K562 (cell line): ENCODE measurements around the gene SORT1. TPM values are rescaled to one million over a fixed set of nuclear protein-coding genes. Genes with fewer than 3 reads are reported as not detected.

Experiments used
- ATF3 ChIP-seq, 2 experiments: fragments of 450-650 bp in 1 of 2; sonication (generic) in 1 of 2; formaldehyde crosslinking in 1 of 2; IDR thresholded peaks in 1 of 2; conservative IDR thresholded peaks in 1 of 2; 2 replicates each; pipeline versions ENCODE4 v1.6.1 to v1.8.1; 2016 to 2023; ENCODE audit warnings: mild to moderate bottlenecking in 2 of 2, moderate library complexity in 2 of 2, inconsistent platforms in 1 of 2, missing genetic modification reagents in 1 of 2
- E2F3 ChIP-seq: fragments of 250-450 bp; sonication (Bioruptor Pico); IDR thresholded peaks from 2 replicates; pipeline ENCODE4 v1.4.0; 2020; ENCODE audit warnings: mild to moderate bottlenecking
- HNRNPLL ChIP-seq: fragments of 200-400 bp; formaldehyde crosslinking; IDR thresholded peaks from 2 replicates; pipeline ENCODE4 v1.6.1; 2017; ENCODE audit warnings: low read length, low read depth, mild to moderate bottlenecking; ENCODE audit not compliant: poor library complexity, severe bottlenecking
- MYC ChIP-seq, 2 experiments: fragments of 250-450 bp in 1 of 2; sonication (Bioruptor Pico) in 1 of 2; IDR thresholded peaks; 2 replicates each; pipeline versions ENCODE4 v1.5.1 to v1.6.1; 2012 to 2021; ENCODE audit warnings: low read depth in 2 of 2, borderline replicate concordance in 1 of 2, improper control_type of control experiment in 1 of 2, low read length in 1 of 2, mild to moderate bottlenecking in 1 of 2, moderate library complexity in 1 of 2
- NCOA1 ChIP-seq: fragments of 450-650 bp; IDR thresholded peaks from 2 replicates; pipeline ENCODE4 v1.6.1; 2016; ENCODE audit warnings: low read depth
- NFXL1 ChIP-seq: fragments of 450-650 bp; formaldehyde crosslinking; IDR thresholded peaks from 2 replicates; pipeline ENCODE4 v1.4.0; 2021; ENCODE audit warnings: mild to moderate bottlenecking
- PHF20 ChIP-seq: fragments of 450-650 bp; IDR thresholded peaks from 2 replicates; pipeline ENCODE4 v1.6.1; 2018; ENCODE audit not compliant: partially characterized antibody
- RBM25 ChIP-seq: fragments of 200-400 bp; formaldehyde crosslinking; IDR thresholded peaks from 2 replicates; pipeline ENCODE4 v1.6.1; 2018; ENCODE audit warnings: low read length, low read depth, moderate library complexity; ENCODE audit not compliant: severe bottlenecking
- SMARCC2 ChIP-seq: fragments of 450-650 bp; IDR thresholded peaks from 2 replicates; pipeline ENCODE4 v1.6.1; 2017; ENCODE audit warnings: antibody characterized with exemption, moderate library complexity, mild to moderate bottlenecking, low read depth
- TFAM ChIP-seq: fragments of 250-450 bp; sonication (Bioruptor Pico); conservative IDR thresholded peaks from 2 replicates; pipeline ENCODE4 v1.5.0; 2021; ENCODE audit warnings: mild to moderate bottlenecking, moderate library complexity
- THAP7 ChIP-seq: fragments of 250-450 bp; sonication (Bioruptor Pico); IDR thresholded peaks from 2 replicates; pipeline ENCODE4 v1.5.0; 2021
- ZBTB40 ChIP-seq, 2 experiments: fragments of 450-650 bp in 1 of 2; sonication (generic) in 1 of 2; formaldehyde crosslinking in 1 of 2; IDR thresholded peaks; 2 replicates each; pipeline versions ENCODE4 v1.7.1 to v1.9.0; 2016 to 2022; ENCODE audit warnings: inconsistent platforms in 1 of 2, mild to moderate bottlenecking in 1 of 2, missing genetic modification reagents in 1 of 2
- ZNF253 ChIP-seq: fragments of 250-450 bp; sonication (Bioruptor Pico); conservative IDR thresholded peaks from 2 replicates; pipeline ENCODE4 v1.6.1; 2021; ENCODE audit warnings: mild to moderate bottlenecking
- ZNF408 ChIP-seq: fragments of 250-450 bp; sonication (Bioruptor Pico); IDR thresholded peaks from 2 replicates; pipeline ENCODE4 v1.4.0; 2020; ENCODE audit warnings: low read depth, mild to moderate bottlenecking, moderate library complexity
- ZSCAN29 ChIP-seq: fragments of 450-650 bp; IDR thresholded peaks from 2 replicates; pipeline ENCODE4 v1.6.1; 2017
- polyA plus RNA-seq, 8 experiments: library from polyadenylated mRNA; depleted of rRNA in 4 of 8; stranded (reverse) in 5 of 8; unstranded in 3 of 8; fragments of >200 nt; fragmentation: Nextera tagmentation in 2 of 8; fragmentation: Illumina TruSeq in 1 of 8; extraction: Ambion mirVana in 2 of 8; extraction: Trizol in 1 of 8; gene quantifications; 2 replicates each; pipeline versions ENCODE4 v1.2.1 to v1.2.3, GENCODE V29; 2011 to 2014; ENCODE audit warnings: inconsistent platforms in 1 of 8, missing spikeins in 1 of 8
- total RNA-seq, 7 experiments: library from RNA; depleted of rRNA in 6 of 7; stranded (reverse); fragments of >200 nt in 6 of 7; fragmentation: Illumina TruSeq in 2 of 7; extraction: Trizol in 2 of 7; gene quantifications; 2 replicates each; pipeline versions ENCODE4 v1.2.1 to v1.2.3, GENCODE V29; 2011 to 2021; ENCODE audit warnings: low replicate concordance in 1 of 7

Gene SORT1
- total and polyA plus RNA-seq, 9 of the 15 experiments (the other 6 are each of a cell fraction or from before 2014, with no cell fraction given): 27.4 to 112 (median 65.0) TPM

- no peak for TF ChIP-seq ZNF253 (CRISPR knock-in tag)
- TF ChIP-seq NCOA1: no peak; the same call in 1 of the 2 replicates
- TF ChIP-seq ZBTB40 (IDR thresholded peaks at IDR 0.05): peak; percentile 92
- no peak for TF ChIP-seq ZBTB40 (CRISPR knock-in tag; IDR thresholded peaks at IDR 0.05)
- TF ChIP-seq THAP7 (CRISPR knock-in tag): no peak
- TF ChIP-seq E2F3 (CRISPR knock-in tag): no peak; the same call in 1 of the 2 replicates
- TF ChIP-seq NFXL1 (CRISPR knock-in tag): no peak
- TF ChIP-seq HNRNPLL: peak; percentile 84
- TF ChIP-seq ATF3 (IDR thresholded peaks at IDR 0.05): 0 out of 2 replicates have a peak, but pooled peaks have one; percentile 47
- TF ChIP-seq ATF3 (CRISPR knock-in tag; conservative IDR thresholded peaks at IDR 0.05): no peak; the same call in 1 of the 2 replicates
- TF ChIP-seq PHF20: peak; percentile 18
- 0 out of 2 replicates have a peak, but pooled peaks have one; percentile 20 for TF ChIP-seq SMARCC2
- TF ChIP-seq RBM25: peak; percentile 95
- peak; percentile 72; the same call in 1 of the 2 replicates for TF ChIP-seq ZSCAN29
- no peak for TF ChIP-seq ZNF408 (CRISPR knock-in tag)
- peak; percentile 86 for TF ChIP-seq MYC (IDR thresholded peaks at IDR 0.05; ENCODE audit: low read depth, low read length)
- no peak for TF ChIP-seq MYC (CRISPR knock-in tag; IDR thresholded peaks at IDR 0.05; ENCODE audit: borderline replicate concordance, low read depth)
- no peak for TF ChIP-seq TFAM (CRISPR knock-in tag)
Measured at GRCh38 chr1:109426281-109427170, 28.8 kb upstream of the SORT1 start, which contains the start of gene PSMA5 (continued).
